ENCODE data around the gene FSCB. TPM values are rescaled to one million over a fixed set of nuclear protein-coding genes. Genes with fewer than 3 reads are reported as not detected.

Gene FSCB, protein sequence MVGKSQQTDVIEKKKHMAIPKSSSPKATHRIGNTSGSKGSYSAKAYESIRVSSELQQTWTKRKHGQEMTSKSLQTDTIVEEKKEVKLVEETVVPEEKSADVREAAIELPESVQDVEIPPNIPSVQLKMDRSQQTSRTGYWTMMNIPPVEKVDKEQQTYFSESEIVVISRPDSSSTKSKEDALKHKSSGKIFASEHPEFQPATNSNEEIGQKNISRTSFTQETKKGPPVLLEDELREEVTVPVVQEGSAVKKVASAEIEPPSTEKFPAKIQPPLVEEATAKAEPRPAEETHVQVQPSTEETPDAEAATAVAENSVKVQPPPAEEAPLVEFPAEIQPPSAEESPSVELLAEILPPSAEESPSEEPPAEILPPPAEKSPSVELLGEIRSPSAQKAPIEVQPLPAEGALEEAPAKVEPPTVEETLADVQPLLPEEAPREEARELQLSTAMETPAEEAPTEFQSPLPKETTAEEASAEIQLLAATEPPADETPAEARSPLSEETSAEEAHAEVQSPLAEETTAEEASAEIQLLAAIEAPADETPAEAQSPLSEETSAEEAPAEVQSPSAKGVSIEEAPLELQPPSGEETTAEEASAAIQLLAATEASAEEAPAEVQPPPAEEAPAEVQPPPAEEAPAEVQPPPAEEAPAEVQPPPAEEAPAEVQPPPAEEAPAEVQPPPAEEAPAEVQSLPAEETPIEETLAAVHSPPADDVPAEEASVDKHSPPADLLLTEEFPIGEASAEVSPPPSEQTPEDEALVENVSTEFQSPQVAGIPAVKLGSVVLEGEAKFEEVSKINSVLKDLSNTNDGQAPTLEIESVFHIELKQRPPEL
- total RNA-seq (1 to 10 TPM in 1 of 7 donors, under 1 TPM in 1, not detected in 5; 0.21 to 1.2 TPM), polyA plus RNA-seq (not detected)
- long read RNA-seq, donor 1: 0 reads
- long read RNA-seq, donor 2: 0 reads

DNA sequence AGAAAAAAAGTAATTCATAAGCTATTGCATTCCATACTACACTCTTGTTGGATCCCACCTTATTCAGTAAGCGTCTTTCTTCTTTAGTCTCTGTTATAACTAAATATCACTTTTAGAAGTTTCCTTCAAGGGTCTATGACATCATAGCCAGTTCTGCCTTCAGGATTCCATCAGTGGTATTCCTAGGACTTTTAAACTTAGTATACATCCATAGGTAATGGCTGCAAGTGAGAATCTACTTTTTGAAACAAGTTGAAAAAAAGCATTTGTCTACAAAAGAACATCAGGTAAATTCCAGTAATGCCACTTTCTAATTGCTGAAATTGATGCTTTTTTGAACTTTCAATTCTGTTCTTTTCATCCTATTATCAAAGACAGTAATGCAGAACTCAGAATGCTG is at the start of gene FSCB:
TSS of gene FSCB (minus strand) at position 101 of the 400 bp plus-strand sequence. CDS start 296 bp downstream, outside the sequence.
- WGBS, 5 donors: 83 to 98% (median 93%) methylated on average over 1 of the region's 1 CpG
- Histone ChIP-seq H3K4me3 (no peak within 1 kb of the TSS), H3K36me3 (no peaks in the 10 kb centered on the region), H3K27ac (no peak within 1 kb of the TSS), H3K27me3 (replicated peaks in 1 of 7) (no peaks in the 10 kb centered on the region), H3K4me1 (no peaks in the 10 kb centered on the region), H3K9me3 (peaks cover 0 to 12% (median 2%) of the 10 kb centered on the region in 8 donors)
- DNase-seq: no peak
- TF ChIP-seq, protein P1, sequence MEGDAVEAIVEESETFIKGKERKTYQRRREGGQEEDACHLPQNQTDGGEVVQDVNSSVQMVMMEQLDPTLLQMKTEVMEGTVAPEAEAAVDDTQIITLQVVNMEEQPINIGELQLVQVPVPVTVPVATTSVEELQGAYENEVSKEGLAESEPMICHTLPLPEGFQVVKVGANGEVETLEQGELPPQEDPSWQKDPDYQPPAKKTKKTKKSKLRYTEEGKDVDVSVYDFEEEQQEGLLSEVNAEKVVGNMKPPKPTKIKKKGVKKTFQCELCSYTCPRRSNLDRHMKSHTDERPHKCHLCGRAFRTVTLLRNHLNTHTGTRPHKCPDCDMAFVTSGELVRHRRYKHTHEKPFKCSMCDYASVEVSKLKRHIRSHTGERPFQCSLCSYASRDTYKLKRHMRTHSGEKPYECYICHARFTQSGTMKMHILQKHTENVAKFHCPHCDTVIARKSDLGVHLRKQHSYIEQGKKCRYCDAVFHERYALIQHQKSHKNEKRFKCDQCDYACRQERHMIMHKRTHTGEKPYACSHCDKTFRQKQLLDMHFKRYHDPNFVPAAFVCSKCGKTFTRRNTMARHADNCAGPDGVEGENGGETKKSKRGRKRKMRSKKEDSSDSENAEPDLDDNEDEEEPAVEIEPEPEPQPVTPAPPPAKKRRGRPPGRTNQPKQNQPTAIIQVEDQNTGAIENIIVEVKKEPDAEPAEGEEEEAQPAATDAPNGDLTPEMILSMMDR (IDR thresholded peaks at IDR 0.05 in 8 of 11, conservative IDR thresholded peaks at IDR 0.05 in 3 of 11): no peak
- TF ChIP-seq POLR2A (IDR thresholded peaks at IDR 0.05): no peak
- TF ChIP-seq POLR2AphosphoS5 (IDR thresholded peaks at IDR 0.05): no peak
- intact Hi-C loops (cut with DNase I; ENCODE audit: low total_unique reads): no loop called here

DNA sequence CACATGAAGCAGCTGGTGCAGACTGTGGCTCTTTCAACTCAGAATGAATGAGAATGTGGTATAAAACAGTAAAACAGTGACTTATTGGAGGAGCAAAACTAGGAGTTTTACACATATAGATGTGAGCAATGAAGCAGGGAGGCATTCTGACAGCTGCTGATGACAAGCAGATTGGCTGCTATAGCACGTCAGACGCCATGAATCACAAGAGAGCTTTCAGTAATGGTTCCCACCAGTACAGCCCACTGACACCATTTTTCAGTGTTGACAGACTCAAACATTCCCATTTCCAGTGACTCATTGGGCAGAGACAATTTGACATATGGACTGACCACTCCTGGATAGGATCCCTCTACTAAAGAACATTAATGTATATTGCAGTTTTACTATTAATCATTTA is 24.6 kb upstream of the FSCB start:
- TF ChIP-seq POLR2A (IDR thresholded peaks at IDR 0.05): no peak
- no peak overlapping the region for H3K4me3 ChIP-seq
- H3K27ac ChIP-seq: no peak overlapping the region
- no peaks in the 10 kb centered on the region for H3K9me3 ChIP-seq
- H3K27me3 ChIP-seq (replicated peaks in 1 of 7): no peaks in the 10 kb centered on the region
- WGBS, 5 donors: 74 to 84% (median 77%) methylated on average over 2 of the region's 2 CpGs
- DNase-seq: no peak
- intact Hi-C loops (cut with DNase I; ENCODE audit: low total_unique reads): no loop called here
- H3K4me1 ChIP-seq: no peaks in the 10 kb centered on the region
- no peaks in the 10 kb centered on the region for H3K36me3 ChIP-seq

DNA sequence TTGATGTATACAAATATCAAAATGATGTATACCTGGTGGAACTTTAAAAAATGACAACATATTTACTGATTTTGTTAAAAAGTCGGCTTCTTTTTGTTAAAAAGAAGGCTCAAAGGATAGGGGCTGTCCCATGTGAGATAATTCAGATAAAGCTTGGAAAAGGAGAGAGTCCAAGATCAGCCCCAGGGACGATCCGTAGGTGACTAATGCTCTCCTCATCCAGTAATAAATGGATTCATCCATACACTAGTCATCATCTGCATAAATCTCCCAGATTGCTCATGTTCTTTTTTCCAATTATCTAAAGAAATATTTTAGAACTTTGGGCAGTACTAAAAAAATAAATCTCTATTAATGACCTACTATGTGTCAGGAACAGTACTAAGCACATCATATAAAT is 23.4 kb upstream of the FSCB start:
- Histone ChIP-seq H3K27me3 (replicated peaks in 1 of 7) (no peaks in the 10 kb centered on the region), H3K4me1 (no peaks in the 10 kb centered on the region), H3K4me3 (no peak overlapping the region), H3K27ac (no peak overlapping the region), H3K9me3 (no peaks in the 10 kb centered on the region), H3K36me3 (no peaks in the 10 kb centered on the region)
- no peak for DNase-seq
- WGBS, 5 donors: 74 to 83% (median 81%) methylated on average over 3 of the region's 3 CpGs
- intact Hi-C loops (cut with DNase I; ENCODE audit: low total_unique reads): no loop called here
- no peak for TF ChIP-seq POLR2AphosphoS5 (IDR thresholded peaks at IDR 0.05)
- TF ChIP-seq POLR2A (IDR thresholded peaks at IDR 0.05): no peak
- TF ChIP-seq, protein P1 (IDR thresholded peaks at IDR 0.05 in 8 of 11, conservative IDR thresholded peaks at IDR 0.05 in 3 of 11): no peak

DNA sequence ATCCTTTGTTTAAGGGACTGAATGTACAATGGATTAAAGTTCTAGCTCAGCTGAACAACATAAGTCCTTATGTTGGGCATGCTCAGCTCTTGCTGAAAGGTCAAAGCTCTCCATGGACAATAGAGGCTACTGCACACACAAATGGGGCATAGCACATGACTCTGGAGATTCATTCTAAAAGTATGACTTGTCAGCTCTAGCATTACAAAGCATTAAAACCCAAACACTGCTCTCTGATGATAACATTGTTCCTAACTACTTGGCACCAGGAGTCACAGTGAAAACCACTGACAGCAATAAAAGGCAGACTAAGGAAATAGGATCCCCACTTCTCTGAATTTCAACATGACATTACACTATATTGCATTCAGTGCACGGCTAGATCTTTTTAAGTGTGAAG is 21.9 kb upstream of the FSCB start:
- Histone ChIP-seq H3K36me3 (no peaks in the 10 kb centered on the region), H3K27me3 (replicated peaks in 1 of 7) (no peaks in the 10 kb centered on the region), H3K4me3 (no peak overlapping the region), H3K4me1 (no peaks in the 10 kb centered on the region), H3K9me3 (no peaks in the 10 kb centered on the region), H3K27ac (no peak overlapping the region)
- no peak for DNase-seq
- intact Hi-C loops (cut with DNase I; ENCODE audit: low total_unique reads): no loop called here
- TF ChIP-seq, protein P1 (IDR thresholded peaks at IDR 0.05 in 8 of 11, conservative IDR thresholded peaks at IDR 0.05 in 3 of 11): no peak
- TF ChIP-seq POLR2AphosphoS5 (IDR thresholded peaks at IDR 0.05) (no peak), POLR2A (IDR thresholded peaks at IDR 0.05) (no peak)
- 18 to 58% (median 28%) methylated on average over 1 of the region's 1 CpG for WGBS, 5 donors

Measured in spleen (tissue), 13 donors.